AG04450 (cell line): ENCODE results near the gene DNAL1. TPM values are rescaled to one million over a fixed set of nuclear protein-coding genes. Genes with fewer than 3 reads are reported as not detected.
A peak's percentile ranks its signal among the peaks of the same experiment; 100 is the strongest.

ENCODE experiments used
- CTCF ChIA-PET: fragments of 300-600, 350-600 bp; formaldehyde crosslinking; extraction: SDS; loops from one replicate; lab custom pipeline; 2022; ENCODE audit warnings: antibody characterized with exemption, inconsistent platforms; lab: Charles Lee
- POLR2A ChIA-PET: fragments of 350-600 bp; formaldehyde crosslinking; extraction: SDS; loops from one replicate; lab custom pipeline; 2021; ENCODE audit warnings: antibody characterized with exemption, inconsistent platforms; lab: Yijun Ruan, JAX
- DNase-seq: peaks from one replicate; pipeline ENCODE4 v3.0.0-alpha.2; 2011; ENCODE audit warnings: low read depth, low spot score
- H3K27ac ChIP-seq: one replicate; pipeline ENCODE4 v1.5.1; 2012; ENCODE audit warnings: low read depth, low read length, control low read depth
- H3K27me3 ChIP-seq: one replicate; pipeline ENCODE4 v1.6.0; 2012; ENCODE audit warnings: low read length; ENCODE audit not compliant: control insufficient read depth, insufficient read depth
- H3K4me3 ChIP-seq: 2 replicates; pipeline ENCODE4 v1.5.1; 2011; ENCODE audit warnings: mild to moderate bottlenecking, low read depth, low read length, control low read depth
- H3K9me3 ChIP-seq: 2 replicates; pipeline ENCODE4 v1.5.1; 2012; ENCODE audit warnings: low read length; ENCODE audit not compliant: control insufficient read depth, insufficient read depth
- CTCF ChIP-seq: IDR thresholded peaks from 2 replicates; pipeline ENCODE4 v1.5.1; 2011; ENCODE audit warnings: low read depth, low read length, control low read depth, inconsistent platforms
- polyA plus RNA-seq: library from polyadenylated mRNA; depleted of rRNA; stranded (reverse); fragments of >200 nt; gene quantifications from 2 replicates; pipeline ENCODE4 v1.2.3, GENCODE V29; 2011

DNAL1 gene
- polyA plus RNA-seq, 1 experiment, result 10.0 TPM

DNA sequence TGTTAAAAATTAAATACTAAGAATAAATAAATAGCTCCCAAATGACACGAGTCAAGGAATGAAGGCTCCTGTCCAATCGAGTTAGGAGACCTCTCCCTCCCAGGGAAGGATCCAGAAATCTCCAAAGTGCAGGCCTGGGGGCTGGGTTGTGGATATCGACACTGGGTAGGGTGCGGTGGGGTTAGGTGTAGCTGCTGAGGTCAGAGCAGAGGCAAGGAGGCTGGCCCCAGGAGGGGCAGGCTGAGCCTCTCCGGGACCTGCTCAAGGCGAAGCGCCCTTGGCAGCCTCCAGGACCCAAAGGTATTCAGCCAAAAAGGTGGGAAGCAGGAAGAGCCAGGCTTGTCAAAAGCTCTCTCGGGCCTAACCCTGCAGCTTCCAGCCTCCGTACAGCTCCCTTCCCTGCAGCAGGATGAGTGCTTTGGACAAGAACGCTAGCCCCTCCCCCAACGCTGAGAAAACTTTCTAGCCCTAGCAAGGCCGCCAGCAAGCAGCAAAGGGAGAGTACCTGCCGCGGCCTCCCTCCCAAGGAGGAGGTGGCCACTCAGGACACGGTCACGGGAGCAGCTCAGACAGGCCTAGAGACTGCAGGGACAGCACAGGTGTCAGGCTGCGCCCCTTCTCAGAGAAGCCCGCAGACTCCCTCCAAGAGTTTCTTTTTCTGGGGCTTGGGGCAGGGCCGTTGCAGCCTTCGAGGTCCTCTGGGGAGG is 73.1 kb downstream of the DNAL1 start:
- no peaks in the 10 kb centered on the region for H3K9me3 ChIP-seq
- no peaks in the 10 kb centered on the region for H3K27me3 ChIP-seq
- ChIA-PET POLR2A (interaction anchor here (0.5 kb wide), 1 partner anchor 276 kb away, joined by 3 read pairs; no protein-coding TSS in a partner anchor), CTCF (interaction anchor here (1.3 to 1.8 kb wide), 2 partner anchors 10 to 11 kb away, joined by 4 to 7 read pairs; no protein-coding TSS in a partner anchor)
- no peak overlapping the region for H3K4me3 ChIP-seq
- H3K27ac ChIP-seq, result peak overlapping the region; percentile 21
- no peak for DNase-seq
- no peak for TF ChIP-seq CTCF

DNA sequence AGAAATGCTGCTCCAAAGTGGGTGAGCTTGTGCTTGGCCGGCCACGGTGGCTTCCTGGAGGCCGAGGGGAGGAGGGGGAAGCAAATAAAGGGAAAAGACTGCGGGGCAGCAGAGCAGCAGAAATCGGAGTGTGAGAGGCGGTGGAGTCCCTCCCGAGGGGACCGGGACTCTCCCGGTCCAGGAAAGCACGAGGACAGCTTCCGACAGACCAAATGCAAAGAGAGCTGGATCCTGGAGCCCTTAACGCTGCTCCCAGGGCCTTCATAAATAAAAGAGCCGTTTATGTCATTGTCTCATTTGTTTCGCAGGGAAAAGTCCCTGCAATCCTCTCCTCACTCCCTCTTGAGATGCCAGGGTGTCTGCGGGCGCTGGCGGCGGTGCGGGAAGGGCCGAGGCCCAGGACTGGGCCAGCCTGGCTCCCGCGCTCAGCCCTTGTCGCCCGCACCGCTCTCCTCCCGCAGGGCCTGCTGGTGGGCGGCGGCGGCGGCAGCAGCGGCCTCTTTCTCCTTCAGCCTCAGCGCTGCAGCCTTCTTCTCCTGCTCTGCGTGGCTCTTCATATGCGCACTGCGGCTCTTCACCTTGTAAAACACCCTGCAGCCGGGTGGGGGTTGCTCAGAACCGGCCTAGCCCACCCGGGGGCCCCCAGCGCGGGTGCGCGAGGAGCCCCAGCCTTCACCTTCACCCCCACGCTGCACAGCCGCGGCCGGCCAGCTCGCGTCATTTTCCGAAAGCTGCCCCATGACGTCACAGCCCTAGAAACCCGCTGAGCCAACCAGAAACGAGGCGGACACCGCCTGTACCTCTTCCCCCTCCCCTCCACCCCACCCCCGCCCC is 73.8 kb downstream of the DNAL1 start:
- Histone ChIP-seq H3K4me3 (no peak overlapping the region), H3K27ac (peak overlapping the region; percentile 21), H3K27me3 (no peaks in the 10 kb centered on the region), H3K9me3 (no peaks in the 10 kb centered on the region)
- ChIA-PET CTCF (no interaction called here), POLR2A (no interaction called here)
- no peak for TF ChIP-seq CTCF
- DNase-seq, result no peak

DNA sequence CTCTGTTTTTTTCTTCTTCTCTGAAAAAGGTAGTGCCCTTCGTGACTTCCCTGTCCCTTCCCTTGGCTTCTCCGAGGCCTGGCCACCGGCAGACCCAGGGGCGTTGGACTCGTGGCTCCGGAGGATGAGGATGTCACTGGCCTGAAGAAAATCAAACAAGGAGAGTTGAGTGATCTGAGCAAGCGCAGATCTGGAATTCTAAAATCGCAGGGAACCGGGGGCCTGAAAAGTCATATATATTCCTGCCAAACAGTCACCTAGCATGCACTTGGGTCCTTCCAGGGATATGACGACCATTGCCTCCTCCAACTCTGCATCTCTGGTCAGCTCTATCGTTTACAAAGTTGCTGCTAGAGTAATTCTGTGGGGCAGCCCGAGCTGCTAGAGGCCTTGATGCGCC is 74.6 kb downstream of the DNAL1 start:
- ChIA-PET CTCF (interaction anchor here (1.0 to 1.2 kb wide), 2 partner anchors 10 to 229 kb away, joined by 4 to 8 read pairs; partner anchors contain the start of gene RIOX1), POLR2A (interaction anchor here (0.6 kb wide), 1 partner anchor 14 kb away, joined by 3 read pairs; no protein-coding TSS in a partner anchor)
- Histone ChIP-seq H3K4me3 (no peak overlapping the region), H3K27me3 (no peaks in the 10 kb centered on the region), H3K9me3 (no peaks in the 10 kb centered on the region), H3K27ac (no peak overlapping the region)
- TF ChIP-seq CTCF, result no peak
- no peak for DNase-seq

GRCh38 chr14:73719791-73720190 is 75.0 kb downstream of the DNAL1 start:
- no peaks in the 10 kb centered on the region for H3K9me3 ChIP-seq
- ChIA-PET CTCF (interaction anchor here (0.5 to 1.2 kb wide), 4 partner anchors 8 to 229 kb away, joined by 3 to 8 read pairs (median 4); partner anchors contain the start of gene RIOX1), POLR2A (interaction anchor here (0.6 kb wide), 1 partner anchor 13 kb away, joined by 3 read pairs; no protein-coding TSS in a partner anchor)
- no peak overlapping the region for H3K4me3 ChIP-seq
- no peak overlapping the region for H3K27ac ChIP-seq
- no peaks in the 10 kb centered on the region for H3K27me3 ChIP-seq
- DNase-seq, result no peak
- no peak for TF ChIP-seq CTCF
